Mesendoderm (in vitro differentiated cells): Measurements from ENCODE around the gene NME4.
"Not testable (repeated sequence)": the region's sequence is repeated elsewhere in the genome, so short reads cannot be mapped to it uniquely, and the experiment has no call there.

Source experiments
- DNase-seq: peaks from one replicate; pipeline ENCODE4 v3.0.0; 2013
- H2AK5ac ChIP-seq: 2 replicates; pipeline ENCODE4 v1.6.1; 2013; ENCODE audit warnings: low read length, inconsistent platforms
- H2BK120ac ChIP-seq: 2 replicates; pipeline ENCODE4 v1.6.1; 2013; ENCODE audit warnings: low read depth, mild to moderate bottlenecking, low read length, moderate library complexity, mixed read lengths
- H2BK15ac ChIP-seq: replicated peaks from 2 replicates; pipeline ENCODE4 v1.6.1; 2013; ENCODE audit warnings: low read depth, mild to moderate bottlenecking, moderate library complexity
- H2BK5ac ChIP-seq: 2 replicates; pipeline ENCODE4 v1.6.1; 2013; ENCODE audit warnings: low read length, inconsistent platforms
- H3K18ac ChIP-seq: 2 replicates; pipeline ENCODE4 v1.6.1; 2013; ENCODE audit warnings: mild to moderate bottlenecking, low read length, mixed read lengths
- H3K23ac ChIP-seq: one replicate; pipeline ENCODE4 v1.6.1; 2013; ENCODE audit warnings: low read length
- H3K27ac ChIP-seq: 2 replicates; pipeline ENCODE4 v1.5.1; 2013; ENCODE audit warnings: low read depth, mild to moderate bottlenecking, inconsistent platforms, low read length, moderate library complexity
- H3K27me3 ChIP-seq: 2 replicates; pipeline ENCODE4 v1.6.1; 2013; ENCODE audit warnings: low read length, control low read depth, mild to moderate bottlenecking, inconsistent platforms; ENCODE audit not compliant: insufficient read depth, poor library complexity
- H3K36me3 ChIP-seq: 2 replicates; pipeline ENCODE4 v1.6.1; 2013; ENCODE audit warnings: low read length, inconsistent platforms; ENCODE audit not compliant: control insufficient read depth, insufficient read depth
- H3K4ac ChIP-seq: one replicate; pipeline ENCODE4 v1.6.1; 2013; ENCODE audit warnings: low read depth, mild to moderate bottlenecking, low read length, moderate library complexity
- H3K4me1 ChIP-seq: 2 replicates; pipeline ENCODE4 v1.6.1; 2013; ENCODE audit warnings: low read depth, low read length, inconsistent platforms; ENCODE audit not compliant: control insufficient read depth
- H3K4me2 ChIP-seq: 2 replicates; pipeline ENCODE4 v1.6.1; 2013; ENCODE audit warnings: low read length
- H3K4me3 ChIP-seq: 2 replicates; pipeline ENCODE4 v1.5.1; 2013; ENCODE audit warnings: mild to moderate bottlenecking, low read length
- H3K56ac ChIP-seq: one replicate; pipeline ENCODE4 v1.6.1; 2013; ENCODE audit warnings: low read length
- H3K79me1 ChIP-seq: 2 replicates; pipeline ENCODE4 v1.6.1; 2013; ENCODE audit warnings: low read length, inconsistent platforms
- H3K79me2 ChIP-seq: 2 replicates; pipeline ENCODE4 v1.6.1; 2013; ENCODE audit warnings: mild to moderate bottlenecking, low read length; ENCODE audit not compliant: control insufficient read depth, insufficient read depth
- H3K9ac ChIP-seq: 2 replicates; pipeline ENCODE4 v1.6.1; 2013; ENCODE audit warnings: low read length, inconsistent platforms
- H4K5ac ChIP-seq: one replicate; pipeline ENCODE4 v1.6.1; 2013; ENCODE audit warnings: low read length
- H4K8ac ChIP-seq: one replicate; pipeline ENCODE4 v1.6.1; 2013; ENCODE audit warnings: low read depth, mild to moderate bottlenecking, control low read depth, low read length, moderate library complexity
- WGBS: extraction: QIAGEN DNeasy Blood & Tissue Kit; methylation state at CpG from one replicate; pipeline ENCODE4 v1.1.7; 2013; ENCODE audit warnings: low lambda C conversion rate, missing lambda C conversion rate; ENCODE audit not compliant: insufficient coverage; ENCODE audit errors: extremely low coverage; 5-methylcytosine and 5-hydroxymethylcytosine counted together

Gene NME4

DNA sequence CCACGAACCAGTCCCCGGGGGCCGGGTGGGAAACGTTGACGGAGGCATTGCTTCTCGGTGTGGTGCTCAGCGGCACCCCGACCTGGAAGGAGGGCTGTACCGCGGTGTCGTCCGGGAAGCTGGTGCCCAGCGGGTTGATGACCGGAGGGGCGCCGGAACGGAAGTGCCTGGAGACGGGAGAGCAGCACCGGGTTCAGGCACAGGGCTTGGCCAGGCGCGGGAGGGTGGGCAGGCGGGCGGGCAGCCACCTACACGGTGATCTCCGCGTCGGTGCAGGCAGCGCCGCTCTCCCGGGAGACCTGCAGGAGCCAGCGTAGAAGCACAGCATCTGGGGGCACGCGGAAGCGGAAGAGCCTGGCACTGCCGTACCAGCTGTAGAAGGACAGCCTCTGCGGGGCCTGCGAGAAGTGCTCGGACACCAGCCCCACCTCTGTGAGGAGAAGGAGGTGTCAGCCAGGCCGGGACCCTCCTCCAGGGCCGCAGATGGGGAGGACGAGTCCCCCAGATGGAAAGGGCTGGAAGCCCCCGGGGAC is 19.5 kb upstream of the NME4 start:
- Histone ChIP-seq H3K9ac (no peak overlapping the region), H3K18ac (no peak overlapping the region), H3K79me2 (peaks cover 25% of the 10 kb centered on the region), H3K4me3 (no peak overlapping the region), H3K27ac (no peak overlapping the region), H4K5ac (no peak overlapping the region), H2BK15ac (no peak overlapping the region), H3K56ac (no peak overlapping the region), H3K27me3 (no peaks in the 10 kb centered on the region), H3K79me1 (peaks cover 12% of the 10 kb centered on the region), H2BK120ac (no peak overlapping the region), H3K4me1 (no peaks in the 10 kb centered on the region), H2BK5ac (no peak overlapping the region), H3K4ac (no peak overlapping the region), H3K36me3 (peaks cover 19% of the 10 kb centered on the region), H4K8ac (no peak overlapping the region), H3K4me2 (no peak overlapping the region), H3K23ac (no peak overlapping the region), H2AK5ac (no peak overlapping the region)
- no peak for DNase-seq
- no CpG with 5 or more reads among the region's 42 CpGs for WGBS

DNA sequence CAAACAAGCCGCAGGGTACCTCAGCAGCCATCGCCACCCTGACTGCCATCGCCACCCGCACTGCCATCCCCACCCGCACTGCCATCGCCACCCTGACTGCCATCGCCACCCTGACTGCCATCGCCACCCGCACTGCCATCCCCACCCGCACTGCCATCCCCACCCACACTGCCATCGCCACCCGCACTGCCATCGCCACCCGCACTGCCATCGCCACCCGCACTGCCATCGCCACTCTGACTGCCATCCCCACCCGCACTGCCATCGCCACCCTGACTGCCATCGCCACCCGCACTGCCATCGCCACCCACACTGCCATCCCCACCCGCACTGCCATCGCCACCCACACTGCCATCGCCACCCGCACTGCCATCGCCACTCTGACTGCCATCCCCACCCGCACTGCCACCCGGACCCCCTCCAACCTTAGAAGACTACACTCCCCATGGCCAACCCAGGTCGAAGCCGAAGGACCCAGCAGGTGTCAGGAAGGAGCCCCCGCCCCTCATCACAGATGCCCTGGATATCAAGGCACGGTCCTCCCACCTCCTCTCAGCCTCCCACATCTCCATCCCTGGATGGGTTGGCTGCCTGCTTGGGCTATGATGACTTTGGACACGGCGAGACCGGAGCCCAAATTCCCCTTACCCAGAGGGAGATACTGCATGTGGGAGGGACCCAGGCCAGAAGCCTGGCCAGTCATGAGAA is 18.7 kb upstream of the NME4 start:
- H3K4me2 ChIP-seq, H3K27ac ChIP-seq, DNase-seq, H3K18ac ChIP-seq, H2BK120ac ChIP-seq, H3K4me3 ChIP-seq, H3K4me1 ChIP-seq, H3K27me3 ChIP-seq, H2BK15ac ChIP-seq, H3K23ac ChIP-seq, H2BK5ac ChIP-seq, H4K8ac ChIP-seq, H3K9ac ChIP-seq, H2AK5ac ChIP-seq, H4K5ac ChIP-seq, H3K4ac ChIP-seq: not testable (repeated sequence)
- H3K79me1 ChIP-seq = peaks cover 12% of the 10 kb centered on the region
- peak overlapping the region; percentile 5 for H3K56ac ChIP-seq
- no CpG with 5 or more reads among the region's 36 CpGs for WGBS
- peaks cover 25% of the 10 kb centered on the region for H3K79me2 ChIP-seq
- H3K36me3 ChIP-seq = peaks cover 15% of the 10 kb centered on the region

DNA sequence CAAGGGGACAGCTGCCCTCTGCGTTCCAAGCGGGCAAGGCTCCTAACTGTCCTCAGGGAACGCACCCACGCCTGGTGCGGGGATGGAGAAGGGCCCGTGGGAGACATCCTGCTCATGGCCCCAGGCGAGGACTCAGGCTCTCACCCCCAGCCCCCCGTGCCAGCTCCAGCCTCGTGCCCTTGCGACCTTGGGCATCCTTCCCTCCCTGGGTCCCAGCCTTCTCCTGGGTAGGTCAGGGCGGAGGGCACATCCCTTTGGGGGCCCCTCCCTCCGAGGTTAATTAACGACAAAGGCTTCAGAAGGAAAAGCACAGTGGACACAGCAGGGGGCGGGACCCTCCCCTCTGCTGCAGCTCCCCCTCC is 18.2 kb upstream of the NME4 start:
- Histone ChIP-seq H2AK5ac (no peak overlapping the region), H3K4ac (no peak overlapping the region), H4K8ac (no peak overlapping the region), H2BK120ac (no peak overlapping the region), H3K23ac (no peak overlapping the region), H3K79me2 (peaks cover 25% of the 10 kb centered on the region), H3K56ac (peak overlapping the region; percentile 5), H3K4me1 (peaks cover 4% of the 10 kb centered on the region), H2BK15ac (no peak overlapping the region), H3K27ac (no peak overlapping the region), H2BK5ac (no peak overlapping the region), H3K79me1 (peaks cover 12% of the 10 kb centered on the region), H3K36me3 (peaks cover 15% of the 10 kb centered on the region), H4K5ac (no peak overlapping the region), H3K4me2 (no peak overlapping the region), H3K18ac (no peak overlapping the region), H3K4me3 (no peak overlapping the region), H3K27me3 (no peaks in the 10 kb centered on the region), H3K9ac (no peak overlapping the region)
- DNase-seq = no peak
- no CpG with 5 or more reads among the region's 14 CpGs for WGBS

DNA sequence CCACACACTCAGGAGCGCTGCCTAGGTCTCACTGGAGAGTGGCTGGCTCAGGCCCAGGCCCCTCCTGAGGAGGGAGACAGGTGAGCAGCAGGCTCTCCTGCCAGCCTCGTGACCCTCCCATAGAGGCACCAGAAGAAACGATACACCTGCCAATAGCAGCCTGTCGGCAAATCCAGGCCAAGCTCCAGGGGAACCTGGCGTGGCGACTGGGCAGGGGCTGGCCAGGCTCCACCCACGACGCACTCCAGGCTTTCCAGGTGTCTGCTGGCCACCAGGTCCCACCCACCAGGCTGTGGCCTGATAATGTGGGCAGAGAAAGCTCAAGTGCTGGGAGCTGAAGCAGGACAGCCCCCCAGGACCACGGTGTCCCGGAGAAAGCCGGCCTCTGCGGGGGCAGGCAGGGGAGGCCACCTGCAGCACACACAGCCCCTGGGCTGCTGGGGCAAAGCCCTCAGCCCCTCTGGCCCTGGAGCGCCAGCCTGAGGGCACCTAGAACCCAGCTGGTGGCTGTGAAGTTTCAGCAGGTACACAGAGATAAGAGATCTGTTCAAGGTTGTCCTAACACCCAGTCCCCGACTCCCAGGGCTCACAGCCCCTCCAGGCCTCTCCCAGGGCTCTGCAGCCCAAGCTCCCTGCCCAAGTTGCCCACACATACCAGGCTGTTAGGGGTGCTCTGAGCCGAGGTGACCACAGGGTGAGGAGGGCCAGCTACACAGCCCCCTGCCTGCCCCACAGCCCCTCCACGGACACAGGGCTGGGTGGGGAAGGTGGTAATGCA is 17.6 kb upstream of the NME4 start:
- Histone ChIP-seq H3K27ac (no peak overlapping the region), H3K23ac (peak overlapping the region; percentile 80), H3K56ac (peak overlapping the region; percentile 56), H3K4me2 (no peak overlapping the region), H3K27me3 (no peaks in the 10 kb centered on the region), H3K4ac (no peak overlapping the region), H2BK15ac (no peak overlapping the region), H3K9ac (peak overlapping the region; percentile 51), H3K4me1 (peaks cover 4% of the 10 kb centered on the region), H3K79me2 (peaks cover 25% of the 10 kb centered on the region), H3K18ac (no peak overlapping the region), H2AK5ac (no peak overlapping the region), H2BK5ac (no peak overlapping the region), H3K36me3 (peaks cover 11% of the 10 kb centered on the region), H3K4me3 (no peak overlapping the region), H4K5ac (no peak overlapping the region), H3K79me1 (peaks cover 12% of the 10 kb centered on the region), H4K8ac (no peak overlapping the region), H2BK120ac (no peak overlapping the region)
- no CpG with 5 or more reads among the region's 16 CpGs for WGBS
- DNase-seq = peak; percentile 84

DNA sequence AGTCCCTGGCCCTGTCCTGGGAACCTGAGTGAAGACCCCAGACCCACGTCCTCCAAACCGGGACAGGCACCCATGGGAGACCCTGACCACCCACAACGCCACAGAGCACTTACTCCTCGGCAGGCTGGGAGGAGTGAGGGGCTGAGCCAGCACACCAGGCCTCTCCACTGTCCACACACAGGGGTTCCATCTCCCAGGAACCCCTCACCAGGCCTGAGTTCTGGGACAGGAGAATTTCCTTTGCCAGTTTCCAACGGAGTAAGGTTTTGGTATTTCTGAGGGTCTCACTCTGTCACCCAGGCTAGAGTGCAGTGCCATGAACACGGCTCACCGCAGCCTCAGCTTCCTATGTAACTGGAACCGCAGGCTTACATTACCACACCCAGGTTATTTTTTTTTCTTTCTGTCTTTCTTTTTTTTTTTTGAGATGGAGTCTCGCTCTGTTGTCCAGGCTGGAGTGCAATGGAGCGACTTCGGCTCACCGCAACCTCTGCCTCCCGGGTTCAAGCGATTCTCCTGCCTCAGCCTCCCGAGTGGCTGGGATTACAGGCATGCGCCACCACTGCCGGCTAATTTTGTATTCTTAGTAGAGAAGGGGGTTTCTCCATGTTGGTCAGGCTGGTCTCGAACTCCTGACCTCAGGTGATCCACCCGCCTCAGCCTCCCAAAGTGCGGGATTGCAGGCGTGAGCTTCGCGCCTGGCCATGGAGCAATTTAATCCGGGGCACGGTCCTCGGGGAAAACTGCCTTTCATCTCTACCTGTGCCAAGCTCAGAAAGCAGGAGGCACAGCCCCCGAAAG is 16.8 kb upstream of the NME4 start:
- Histone ChIP-seq H3K4ac (no peak overlapping the region), H3K27ac (no peak overlapping the region), H4K5ac (no peak overlapping the region), H3K4me1 (peaks cover 4% of the 10 kb centered on the region), H2AK5ac (no peak overlapping the region), H3K36me3 (peaks cover 7% of the 10 kb centered on the region), H3K23ac (peak overlapping the region; percentile 80), H3K79me2 (peaks cover 25% of the 10 kb centered on the region), H3K27me3 (no peaks in the 10 kb centered on the region), H3K4me2 (no peak overlapping the region), H3K4me3 (no peak overlapping the region), H3K9ac (peak overlapping the region; percentile 97), H2BK5ac (no peak overlapping the region), H3K56ac (peak overlapping the region; percentile 95), H2BK120ac (no peak overlapping the region), H3K18ac (no peak overlapping the region), H4K8ac (no peak overlapping the region), H3K79me1 (peaks cover 12% of the 10 kb centered on the region), H2BK15ac (no peak overlapping the region)
- WGBS = no CpG with 5 or more reads among the region's 27 CpGs
- DNase-seq = no peak
